Uterus (tissue), 4 donors: ENCODE measurements around the gene PDLIM7. TPM values are rescaled to one million over a fixed set of nuclear protein-coding genes. Genes with fewer than 3 reads are reported as not detected.

Experiments
- DNase-seq, 2 donors: peaks; one replicate each; pipeline ENCODE4 v3.0.0-alpha.2; 2019 to 2020
- H3K27ac ChIP-seq, 2 donors: fragments of 200-600 bp; sonication (generic); 1 replicate in 1 of 2; 2 replicates in 1 of 2; pipeline ENCODE4 v1.5.1; 2016 to 2018
- H3K27me3 ChIP-seq, 2 donors: fragments of 200-600 bp; sonication (generic); one replicate each; pipeline ENCODE4 v1.5.1; 2018 to 2019; ENCODE audit warnings: control low read depth in 1 of 2
- H3K36me3 ChIP-seq, 2 donors: fragments of 200-600 bp; sonication (generic); one replicate each; pipeline ENCODE4 v1.5.1; 2019; ENCODE audit warnings: control low read depth in 1 of 2
- H3K4me1 ChIP-seq, 2 donors: fragments of 200-600 bp; sonication (generic); one replicate each; pipeline ENCODE4 v1.5.1; 2018 to 2019; ENCODE audit warnings: control low read depth in 1 of 2
- H3K4me3 ChIP-seq, 2 donors: fragments of 200-600 bp; sonication (generic); 1 replicate in 1 of 2; 2 replicates in 1 of 2; pipeline ENCODE4 v1.5.1; 2018 to 2019; ENCODE audit warnings: mild to moderate bottlenecking in 1 of 2
- H3K9me3 ChIP-seq, 2 donors: fragments of 200-600 bp; sonication (generic); one replicate each; pipeline ENCODE4 v1.5.1; 2019; ENCODE audit warnings: control low read depth in 1 of 2
- CTCF ChIP-seq, 4 experiments: fragments of 200-600 bp in 2 of 4; fragments of 450-650 bp in 2 of 4; sonication (generic) in 2 of 4; IDR thresholded peaks; one replicate each; pipeline ENCODE4 v1.5.1; 2016 to 2019; ENCODE audit warnings: antibody characterized with exemption in 4 of 4, mild to moderate bottlenecking in 2 of 4, moderate library complexity in 1 of 4
- POLR2A ChIP-seq, 2 donors: fragments of 450-650 bp; IDR thresholded peaks; one replicate each; pipeline ENCODE4 v1.6.1; 2016; ENCODE audit warnings: antibody characterized with exemption in 2 of 2, mild to moderate bottlenecking in 1 of 2, moderate library complexity in 1 of 2
- intact Hi-C: fragments of 100-400 bp; cut with DNase I; formaldehyde crosslinking; loops from one replicate; pipeline ENCODE4 v1.15.1; 2023; ENCODE audit warnings: low total_unique reads
- total RNA-seq, 4 donors: library from RNA; depleted of rRNA in 3 of 4; stranded (reverse); fragments of >200 nt in 3 of 4; gene quantifications; one replicate each; pipeline versions ENCODE4 v1.1.0 to v1.2.4, GENCODE V29; 2014 to 2023
- donor health status: DM: yes; HTN: yes; CAD: no.

Gene PDLIM7
- total RNA-seq, 4 donors from 2014 or later = 102 to 543 (median 193) TPM

- Histone ChIP-seq H3K27ac (peak overlapping the region; percentile 18 to 61), H3K4me3 (no peak overlapping the region), H3K36me3 (no peaks in the 10 kb centered on the region)
Measured at GRCh38 chr5:177484902-177485549, 12.4 kb downstream of the PDLIM7 start.

GRCh38 chr5:177483994-177484901 is 13.2 kb downstream of the PDLIM7 start:
- peak; percentile 23 to 55 for DNase-seq
- intact Hi-C loops = no loop called here
- H3K4me3 ChIP-seq = no peak overlapping the region
- H3K27me3 ChIP-seq = no peaks in the 10 kb centered on the region
- H3K27ac ChIP-seq = peak overlapping the region; percentile 18 to 61
- no peak for TF ChIP-seq POLR2A (IDR thresholded peaks at IDR 0.05)
- TF ChIP-seq CTCF (IDR thresholded peaks at IDR 0.05) = no peak
- no peaks in the 10 kb centered on the region for H3K36me3 ChIP-seq
- no peaks in the 10 kb centered on the region for H3K9me3 ChIP-seq
- peaks cover 3 to 22% of the 10 kb centered on the region in 2 donors for H3K4me1 ChIP-seq

More at GRCh38 chr5:177484902-177485549, 12.4 kb downstream of the PDLIM7 start:
- H3K9me3 ChIP-seq = no peaks in the 10 kb centered on the region
- no peaks in the 10 kb centered on the region for H3K27me3 ChIP-seq
- TF ChIP-seq CTCF (IDR thresholded peaks at IDR 0.05) = no peak
- no peak for TF ChIP-seq POLR2A (IDR thresholded peaks at IDR 0.05)
- intact Hi-C loops = no loop called here
- H3K4me1 ChIP-seq = peaks cover 3 to 17% of the 10 kb centered on the region in 2 donors
- DNase-seq = peak in 1 of 2 donors; percentile 15

GRCh38 chr5:177483042-177483441 is 14.4 kb downstream of the PDLIM7 start:
- Histone ChIP-seq H3K9me3 (no peaks in the 10 kb centered on the region), H3K27ac (peak overlapping the region; percentile 27 to 61), H3K27me3 (no peaks in the 10 kb centered on the region), H3K4me1 (peaks cover 3 to 32% of the 10 kb centered on the region in 2 donors), H3K4me3 (no peak overlapping the region), H3K36me3 (no peaks in the 10 kb centered on the region)
- intact Hi-C loops = no loop called here
- DNase-seq = peak in 1 of 2 donors; percentile 16
- TF ChIP-seq CTCF (IDR thresholded peaks at IDR 0.05) (no peak), POLR2A (IDR thresholded peaks at IDR 0.05) (no peak)

GRCh38 chr5:177482359-177482795 is 15.0 kb downstream of the PDLIM7 start:
- peak overlapping the region in 1 of 2 donors; percentile 8 for H3K27ac ChIP-seq
- H3K9me3 ChIP-seq = no peaks in the 10 kb centered on the region
- no peak overlapping the region for H3K4me3 ChIP-seq
- DNase-seq = peak; percentile 23 to 46
- H3K4me1 ChIP-seq = peaks cover 3 to 37% of the 10 kb centered on the region in 2 donors
- H3K27me3 ChIP-seq = no peaks in the 10 kb centered on the region
- TF ChIP-seq POLR2A (IDR thresholded peaks at IDR 0.05) = no peak
- TF ChIP-seq CTCF (IDR thresholded peaks at IDR 0.05) = no peak
- no peaks in the 10 kb centered on the region for H3K36me3 ChIP-seq
- intact Hi-C loops = no loop called here

- DNase-seq = peak; percentile 58 to 60
- intact Hi-C loops = no loop called here
- H3K27ac ChIP-seq = peak overlapping the region; percentile 77 to 86
- H3K9me3 ChIP-seq = no peaks in the 10 kb centered on the region
- H3K4me1 ChIP-seq = peaks cover under 1 to 33% of the 10 kb centered on the region in 2 donors
- no peaks in the 10 kb centered on the region for H3K27me3 ChIP-seq
- H3K36me3 ChIP-seq = no peaks in the 10 kb centered on the region
- TF ChIP-seq CTCF (IDR thresholded peaks at IDR 0.05) = no peak
- no peak for TF ChIP-seq POLR2A (IDR thresholded peaks at IDR 0.05)
- no peak overlapping the region for H3K4me3 ChIP-seq
Measured at GRCh38 chr5:177479774-177480173, 17.6 kb downstream of the PDLIM7 start.
